CD4-positive, alpha-beta memory T cell (primary cell): ENCODE data around the gene GNG7. TPM values are rescaled to one million over a fixed set of nuclear protein-coding genes. Genes with fewer than 3 reads are reported as not detected.

Source experiments
- CTCF ChIA-PET: fragments of 350-600 bp; sonication (Branson Sonifier 250); formaldehyde crosslinking; loops from one replicate; lab custom pipeline; 2021; ENCODE audit warnings: inconsistent platforms; ENCODE audit not compliant: partially characterized antibody; lab: Charles Lee
- POLR2A ChIA-PET: fragments of 350-600 bp; sonication (Branson Sonifier 250); formaldehyde crosslinking; loops from one replicate; lab custom pipeline; 2021; ENCODE audit not compliant: partially characterized antibody; lab: Charles Lee
- DNase-seq, 5 donors: peaks; one replicate each; pipeline versions ENCODE4 v3.0.0 to v3.0.0-alpha.2; 2020 to 2022; ENCODE audit warnings: mixed read lengths in 1 of 5
- H3K27ac ChIP-seq: one replicate; pipeline ENCODE4 v1.7.0; 2013; ENCODE audit warnings: low read depth, low read length
- H3K27me3 ChIP-seq: 2 replicates; pipeline ENCODE4 v1.7.0; 2013; ENCODE audit warnings: mild to moderate bottlenecking, low read length, moderate library complexity; ENCODE audit not compliant: insufficient read depth
- H3K36me3 ChIP-seq: 2 replicates; pipeline ENCODE4 v1.7.0; 2013; ENCODE audit warnings: mild to moderate bottlenecking, low read length, moderate library complexity; ENCODE audit not compliant: insufficient read depth
- H3K4me1 ChIP-seq: 2 replicates; pipeline ENCODE4 v1.7.0; 2013; ENCODE audit warnings: mild to moderate bottlenecking, low read length, moderate library complexity; ENCODE audit not compliant: insufficient read depth
- H3K4me3 ChIP-seq, 2 donors: one replicate each; pipeline ENCODE4 v1.7.0; 2013; ENCODE audit warnings: low read length in 2 of 2, mild to moderate bottlenecking in 1 of 2
- H3K9me3 ChIP-seq, 2 donors: one replicate each; pipeline ENCODE4 v1.7.0; 2013; ENCODE audit warnings: low read length in 2 of 2, control low read depth in 1 of 2; ENCODE audit not compliant: control insufficient read depth in 1 of 2
- H3K27ac Mint-ChIP-seq, 7 donors: one replicate each; pipeline ENCODE4 v1.8.0; 2020 to 2021; ENCODE audit warnings: mixed read lengths in 7 of 7, mild to moderate bottlenecking in 6 of 7, inconsistent platforms in 3 of 7, moderate library complexity in 3 of 7
- H3K27me3 Mint-ChIP-seq, 2 donors: one replicate each; pipeline ENCODE4 v1.8.0; 2020 to 2021; ENCODE audit warnings: mixed read lengths in 2 of 2
- H3K36me3 Mint-ChIP-seq, 2 donors: one replicate each; pipeline ENCODE4 v1.8.0; 2020 to 2021; ENCODE audit warnings: mixed read lengths in 2 of 2, inconsistent platforms in 1 of 2, mild to moderate bottlenecking in 1 of 2
- H3K4me1 Mint-ChIP-seq, 4 donors: one replicate each; pipeline ENCODE4 v1.8.0; 2020 to 2021; ENCODE audit warnings: mixed read lengths in 4 of 4, mild to moderate bottlenecking in 1 of 4
- H3K4me3 Mint-ChIP-seq, 8 donors: one replicate each; pipeline ENCODE4 v1.8.0; 2020 to 2021; ENCODE audit warnings: mixed read lengths in 8 of 8, mild to moderate bottlenecking in 7 of 8, moderate library complexity in 6 of 8, inconsistent platforms in 3 of 8
- H3K9me3 Mint-ChIP-seq, 8 donors: one replicate each; pipeline ENCODE4 v1.8.0; 2020 to 2021; ENCODE audit warnings: mixed read lengths in 8 of 8, mild to moderate bottlenecking in 5 of 8, inconsistent platforms in 3 of 8, moderate library complexity in 1 of 8
- intact Hi-C: fragments of 100-400 bp; cut with micrococcal nuclease; formaldehyde crosslinking; loops from one replicate; pipeline ENCODE4 v1.15.1; 2023
- polyA plus RNA-seq, 2 donors: library from polyadenylated mRNA; unstranded; fragments of 300-500 nt; fragmentation: Illumina TruSeq; gene quantifications; one replicate each; pipeline ENCODE4 v1.2.3, GENCODE V29; 2021
- total RNA-seq, 2 experiments: library from RNA; stranded (reverse); gene quantifications; one replicate each; pipeline ENCODE4 v1.2.3, GENCODE V29; 2021

The GNG7 gene
- total and polyA plus RNA-seq, 4 experiments from 2014 or later: 1.9 to 4.2 (median 3.2) TPM

GRCh38 chr19:2636141-2636896 is 66.2 kb downstream of the GNG7 start:
- Histone ChIP-seq H3K4me3 (no peak overlapping the region), H3K4me1 (peaks cover 10% of the 10 kb centered on the region), H3K27me3 (no peaks in the 10 kb centered on the region), H3K9me3 (no peaks in the 10 kb centered on the region), H3K36me3 (no peaks in the 10 kb centered on the region), H3K27ac (no peak overlapping the region)
- intact Hi-C loops: loop anchor here (2.0 kb wide), 1 partner anchor 16 kb away; no protein-coding TSS in a partner anchor
- Mint-ChIP-seq H3K27me3 (no peaks in the 10 kb centered on the region), H3K36me3 (no peaks in the 10 kb centered on the region), H3K9me3 (peaks cover 0 to 2% (median 0%) of the 10 kb centered on the region in 8 donors), H3K27ac (no peak overlapping the region), H3K4me1 (peaks cover 2 to 11% (median 5%) of the 10 kb centered on the region in 4 donors), H3K4me3 (no peak overlapping the region)
- peak in 1 of 5 donors; percentile 40 for DNase-seq
- CTCF ChIA-PET: interaction anchor here (0.9 to 6.6 kb wide), 17 partner anchors 8 to 480 kb away, joined by 3 to 116 read pairs (median 5); partner anchors contain the start of genes GADD45B and PLEKHJ1
- POLR2A ChIA-PET: interaction anchor here (0.6 to 3.5 kb wide), 6 partner anchors 16 to 159 kb away, joined by 3 to 53 read pairs (median 6); partner anchors contain the start of gene GADD45B

DNA sequence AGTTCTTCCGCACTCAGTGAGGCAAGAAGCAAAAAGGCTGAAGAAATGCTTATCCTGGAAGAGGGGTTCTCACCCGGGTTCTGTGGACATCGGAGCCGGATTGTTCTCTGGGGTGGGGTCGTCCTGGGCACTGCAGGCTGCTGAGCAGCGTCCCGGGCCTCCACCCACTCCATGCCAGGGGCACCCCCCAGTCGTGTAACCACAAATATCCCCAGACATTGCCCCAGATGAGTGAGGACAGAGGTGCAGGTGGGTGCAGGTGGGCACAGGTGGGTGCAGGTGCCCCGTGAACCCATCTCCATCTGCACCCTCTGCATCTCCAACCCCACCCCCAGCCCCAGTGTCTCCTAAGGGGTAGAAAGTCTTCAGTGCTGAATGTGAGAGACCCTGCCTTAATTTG is 67.5 kb downstream of the GNG7 start:
- DNase-seq: no peak
- POLR2A ChIA-PET: interaction anchor here (1.3 to 3.5 kb wide), 2 partner anchors 158 to 159 kb away, joined by 4 to 53 read pairs; partner anchors contain the start of gene GADD45B
- Mint-ChIP-seq H3K4me3 (no peak overlapping the region), H3K36me3 (no peaks in the 10 kb centered on the region), H3K27me3 (no peaks in the 10 kb centered on the region), H3K27ac (no peak overlapping the region), H3K9me3 (peaks cover 0 to 3% (median 0%) of the 10 kb centered on the region in 8 donors), H3K4me1 (peaks cover 6 to 20% (median 10%) of the 10 kb centered on the region in 4 donors)
- Histone ChIP-seq H3K9me3 (peaks cover 0 to 5% of the 10 kb centered on the region in 2 donors), H3K4me3 (no peak overlapping the region), H3K4me1 (peaks cover 15% of the 10 kb centered on the region), H3K36me3 (no peaks in the 10 kb centered on the region), H3K27ac (no peak overlapping the region), H3K27me3 (no peaks in the 10 kb centered on the region)
- CTCF ChIA-PET: interaction anchor here (0.6 to 6.6 kb wide), 5 partner anchors 14 to 325 kb away, joined by 3 to 116 read pairs (median 8); no protein-coding TSS in a partner anchor
- intact Hi-C loops: no loop called here

DNA sequence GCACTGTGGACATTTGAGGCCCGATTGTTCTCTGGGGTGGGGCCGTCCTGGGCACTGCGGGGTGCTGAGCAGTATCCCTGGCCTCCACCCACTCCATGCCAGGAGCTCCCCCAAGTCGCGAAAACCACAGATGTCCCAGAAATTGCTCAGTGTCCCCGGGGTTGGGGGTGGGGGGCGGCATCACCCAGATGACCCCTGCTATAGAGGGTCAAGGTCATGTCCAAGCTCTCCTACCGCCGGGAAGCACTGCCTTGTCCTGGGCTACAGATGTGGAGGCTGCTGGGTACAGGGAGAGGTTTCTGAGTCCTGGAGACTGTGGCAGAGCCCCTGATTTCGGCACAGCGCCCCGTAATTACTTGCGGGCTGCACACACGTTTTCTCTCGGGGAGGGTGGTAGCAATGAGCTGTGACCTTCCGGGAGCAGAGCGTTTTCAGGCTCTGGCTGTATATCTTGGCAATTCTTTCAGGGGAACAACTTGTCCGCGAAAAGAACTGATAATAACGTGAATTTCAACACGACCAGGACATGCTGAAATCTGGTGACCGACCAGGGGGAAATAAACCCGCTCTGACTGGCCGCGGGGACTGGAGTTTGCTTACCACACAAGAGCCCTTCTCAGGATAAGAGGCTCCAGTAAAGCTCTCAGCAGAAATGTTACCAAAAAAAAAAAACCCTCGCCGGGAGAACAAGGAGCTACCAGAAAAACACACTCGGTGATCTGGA is 68.1 kb downstream of the GNG7 start:
- Mint-ChIP-seq H3K36me3 (no peaks in the 10 kb centered on the region), H3K27me3 (no peaks in the 10 kb centered on the region), H3K4me1 (peaks cover 10 to 25% (median 15%) of the 10 kb centered on the region in 4 donors), H3K4me3 (no peak overlapping the region), H3K27ac (no peak overlapping the region), H3K9me3 (peaks cover 0 to 3% (median 0%) of the 10 kb centered on the region in 8 donors)
- Histone ChIP-seq H3K27me3 (no peaks in the 10 kb centered on the region), H3K36me3 (no peaks in the 10 kb centered on the region), H3K4me3 (no peak overlapping the region), H3K9me3 (peaks cover 0 to 5% of the 10 kb centered on the region in 2 donors), H3K4me1 (peaks cover 21% of the 10 kb centered on the region), H3K27ac (no peak overlapping the region)
- CTCF ChIA-PET: interaction anchor here (1.5 to 6.6 kb wide), 3 partner anchors 14 to 52 kb away, joined by 4 to 116 read pairs (median 8); no protein-coding TSS in a partner anchor
- intact Hi-C loops: no loop called here
- peak in 1 of 5 donors; percentile 16 for DNase-seq
- POLR2A ChIA-PET: interaction anchor here (0.6 to 1.3 kb wide), 3 partner anchors 34 to 158 kb away, joined by 3 to 4 read pairs (median 3); partner anchors contain the start of gene GADD45B

- intact Hi-C loops: no loop called here
- no peaks in the 10 kb centered on the region for H3K27me3 ChIP-seq
- no peaks in the 10 kb centered on the region for H3K27me3 Mint-ChIP-seq
- H3K4me1 ChIP-seq: peaks cover 22% of the 10 kb centered on the region
- peaks cover 0 to 5% of the 10 kb centered on the region in 2 donors for H3K9me3 ChIP-seq
- ChIA-PET POLR2A (interaction anchor here (0.8 to 1.3 kb wide), 2 partner anchors 37 to 158 kb away, joined by 3 to 4 read pairs; partner anchors contain the start of gene GADD45B), CTCF (interaction anchor here (1.5 to 6.6 kb wide), 2 partner anchors 15 kb away, joined by 8 to 116 read pairs; no protein-coding TSS in a partner anchor)
- peaks cover 0 to 3% (median 0%) of the 10 kb centered on the region in 8 donors for H3K9me3 Mint-ChIP-seq
- peak in 1 of 5 donors; percentile 7 for DNase-seq
- H3K4me3 Mint-ChIP-seq: no peak overlapping the region
- H3K27ac ChIP-seq: no peak overlapping the region
- no peak overlapping the region for H3K4me3 ChIP-seq
- H3K36me3 Mint-ChIP-seq: no peaks in the 10 kb centered on the region
- H3K36me3 ChIP-seq: no peaks in the 10 kb centered on the region
- peaks cover 9 to 33% (median 19%) of the 10 kb centered on the region in 4 donors for H3K4me1 Mint-ChIP-seq
- H3K27ac Mint-ChIP-seq: no peak overlapping the region
Measured at GRCh38 chr19:2633693-2634075, 68.8 kb downstream of the GNG7 start.

DNA sequence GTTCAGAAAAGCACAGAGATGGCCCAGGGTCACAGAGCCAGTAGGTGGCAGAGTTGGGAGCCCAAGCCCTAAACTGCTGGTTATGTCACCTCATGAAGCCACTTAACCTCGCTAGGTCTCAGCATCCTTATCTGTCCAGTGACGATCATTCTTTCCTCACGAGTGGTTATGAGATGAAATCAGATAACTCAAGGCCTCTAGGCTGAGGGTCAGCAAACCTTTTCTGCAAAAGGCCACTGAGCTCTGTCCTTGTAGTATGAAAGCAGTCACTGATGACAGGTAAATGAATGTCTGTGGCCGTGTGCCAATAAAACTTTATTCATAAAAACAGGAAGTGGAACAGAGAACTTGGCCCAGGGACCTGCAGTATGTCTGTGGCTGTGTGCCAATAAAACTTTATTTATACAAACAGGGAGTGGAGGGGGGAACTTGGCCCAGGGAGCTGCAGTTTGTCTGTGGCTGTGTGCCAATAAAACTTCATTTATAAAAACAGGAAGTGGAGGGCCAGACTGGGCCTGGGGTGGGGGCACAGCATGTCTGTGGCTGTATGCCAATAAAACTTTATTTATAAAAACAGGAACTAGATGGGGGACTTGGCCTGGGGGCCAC is 71.2 kb downstream of the GNG7 start:
- Mint-ChIP-seq H3K27me3 (no peaks in the 10 kb centered on the region), H3K4me3 (no peak overlapping the region), H3K9me3 (peaks cover 0 to 3% (median 0%) of the 10 kb centered on the region in 8 donors), H3K27ac (peak overlapping the region in 5 of 7 donors; percentile 13 to 79 (median 37)), H3K36me3 (no peaks in the 10 kb centered on the region), H3K4me1 (peaks cover 9 to 45% (median 28%) of the 10 kb centered on the region in 4 donors)
- peak in 1 of 5 donors; percentile 2 for DNase-seq
- POLR2A ChIA-PET: interaction anchor here (1.0 to 3.4 kb wide), 3 partner anchors 10 to 155 kb away, joined by 4 to 20 read pairs (median 8); partner anchors contain the start of gene GADD45B
- Histone ChIP-seq H3K27me3 (no peaks in the 10 kb centered on the region), H3K27ac (peak overlapping the region; percentile 6), H3K36me3 (no peaks in the 10 kb centered on the region), H3K4me3 (no peak overlapping the region), H3K9me3 (peaks cover 0 to 5% of the 10 kb centered on the region in 2 donors), H3K4me1 (peaks cover 12% of the 10 kb centered on the region)
- intact Hi-C loops: no loop called here
- CTCF ChIA-PET: interaction anchor here (1.2 to 2.1 kb wide), 6 partner anchors 11 to 159 kb away, joined by 3 to 8 read pairs (median 6); no protein-coding TSS in a partner anchor

DNA sequence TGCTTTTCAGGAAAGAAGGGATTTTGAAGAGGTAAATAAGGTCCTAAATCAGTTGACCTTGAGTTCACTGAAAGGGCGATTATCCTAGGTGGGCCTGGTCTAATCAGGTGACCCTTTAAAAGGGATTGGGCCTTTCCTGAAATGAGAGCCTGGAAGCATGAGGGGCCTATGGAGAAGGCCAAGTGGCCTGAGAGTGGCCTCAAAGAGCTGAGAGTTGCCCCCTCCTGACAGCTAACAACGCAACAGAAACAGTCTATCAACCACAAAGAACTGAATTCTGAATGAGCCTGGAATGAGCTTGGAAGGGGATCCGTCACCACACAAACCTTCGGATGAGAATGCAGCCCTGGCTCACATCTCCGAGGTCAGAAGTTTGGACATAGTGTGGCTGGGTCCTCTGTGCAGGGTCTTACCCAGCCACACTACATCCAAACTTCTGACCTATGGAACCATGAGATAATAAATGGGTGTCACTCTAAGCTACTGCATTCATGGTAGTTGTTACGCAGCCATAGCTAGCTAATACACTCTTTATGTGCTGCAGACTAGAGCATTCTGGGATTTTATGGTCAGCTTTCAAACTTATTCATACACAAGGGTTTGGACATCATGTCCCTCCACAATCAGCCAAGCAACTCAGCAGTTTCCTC is 72.0 kb downstream of the GNG7 start:
- Mint-ChIP-seq H3K4me1 (peaks cover 9 to 45% (median 28%) of the 10 kb centered on the region in 4 donors), H3K9me3 (peaks cover 0 to 3% (median 0%) of the 10 kb centered on the region in 8 donors), H3K27ac (peak overlapping the region in 2 of 7 donors; percentile 11 to 69), H3K36me3 (no peaks in the 10 kb centered on the region), H3K27me3 (no peaks in the 10 kb centered on the region), H3K4me3 (no peak overlapping the region)
- peaks cover 12% of the 10 kb centered on the region for H3K4me1 ChIP-seq
- H3K9me3 ChIP-seq: peaks cover 0 to 5% of the 10 kb centered on the region in 2 donors
- H3K27ac ChIP-seq: peak overlapping the region; percentile 6
- H3K4me3 ChIP-seq: no peak overlapping the region
- intact Hi-C loops: no loop called here
- peak in 1 of 5 donors; percentile 23 for DNase-seq
- POLR2A ChIA-PET: interaction anchor here (1.0 to 3.4 kb wide), 4 partner anchors 9 to 154 kb away, joined by 4 to 20 read pairs (median 12); partner anchors contain the start of gene GADD45B
- no peaks in the 10 kb centered on the region for H3K27me3 ChIP-seq
- CTCF ChIA-PET: interaction anchor here (1.2 to 2.1 kb wide), 6 partner anchors 10 to 158 kb away, joined by 3 to 8 read pairs (median 6); no protein-coding TSS in a partner anchor
- no peaks in the 10 kb centered on the region for H3K36me3 ChIP-seq
